IMR-90 (cell line): Measurements from ENCODE around the gene RNGTT.

Experiments
- MXI1 ChIP-seq: IDR thresholded peaks from 2 replicates; pipeline ENCODE4 v1.6.1; 2012; ENCODE audit warnings: low read depth, mild to moderate bottlenecking, low read length, moderate library complexity, borderline replicate concordance
- POLR2A ChIP-seq: IDR thresholded peaks from 2 replicates; pipeline ENCODE4 v1.6.1; 2012; ENCODE audit warnings: mild to moderate bottlenecking, low read depth, low read length

DNA sequence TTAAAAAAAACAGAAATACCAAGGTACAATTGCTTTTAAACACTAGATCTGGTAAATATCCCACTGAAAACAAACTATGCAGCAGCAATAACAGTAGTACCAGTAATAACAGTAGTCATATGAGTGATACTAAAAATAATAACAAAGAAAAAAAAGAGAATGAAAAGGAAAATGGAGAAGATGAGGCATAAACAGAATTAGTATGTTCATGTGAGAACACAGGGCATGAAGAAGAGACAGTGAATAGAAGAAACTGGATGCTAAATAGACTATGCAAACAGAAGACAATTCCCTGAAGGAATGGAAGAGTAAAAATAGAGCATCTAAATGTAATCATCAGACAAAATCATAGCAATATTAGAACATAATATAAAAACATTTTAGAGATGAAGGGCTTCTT, 121.1 kb downstream of the RNGTT start:
- TF ChIP-seq POLR2A (no peak), MXI1 (no peak)
